NCI-H1105 (cell line): ENCODE measurements around the gene FAM24B.

ENCODE experiments used
- DNase-seq: peaks from one replicate; lab custom pipeline; 2025; lab: John Stamatoyannopoulos, UW

FAM24B gene

GRCh38 chr10:122822973-122823690 lies 56.2 kb downstream of the FAM24B start:
- no peak for DNase-seq

- no peak for DNase-seq
Observed at GRCh38 chr10:122821808-122822207, 57.6 kb downstream of the FAM24B start.

- no peak for DNase-seq
Observed at GRCh38 chr10:122815458-122815857, 63.9 kb downstream of the FAM24B start.

- DNase-seq, result no peak
Observed at GRCh38 chr10:122814493-122814892, 64.9 kb downstream of the FAM24B start.

DNA sequence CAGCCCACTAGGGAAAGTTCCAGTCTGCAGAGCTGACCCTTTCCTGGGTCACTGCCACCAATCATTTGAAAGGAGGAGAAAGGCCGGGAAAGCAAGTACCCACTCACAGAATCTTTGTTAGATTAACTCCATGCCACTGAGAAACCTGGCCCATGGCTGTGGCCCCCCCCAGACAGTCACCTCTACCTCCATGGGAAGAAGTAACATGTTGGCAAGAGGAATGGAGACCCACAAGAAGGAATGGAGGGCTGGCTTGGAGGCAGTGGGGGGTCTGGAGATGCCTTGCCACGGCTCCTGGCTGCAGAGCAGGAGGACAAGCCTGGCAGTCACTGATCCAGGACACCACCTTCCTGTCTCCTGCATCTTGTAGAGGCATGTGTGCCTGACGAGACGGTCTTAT lies 66.6 kb downstream of the FAM24B start:
- DNase-seq, result no peak

- no peak for DNase-seq
Observed at GRCh38 chr10:122802282-122802681, 77.1 kb downstream of the FAM24B start.
